Right lobe of liver (tissue), 4 donors: ENCODE data around the gene ZNF124.

Experiments
- POLR2A ChIP-seq: fragments of 450-650 bp; IDR thresholded peaks from one replicate; pipeline ENCODE4 v1.6.1; 2017; ENCODE audit warnings: antibody characterized with exemption, mild to moderate bottlenecking
- TF ChIP-seq, protein P1 (sequence below), 4 donors: fragments of 200-600 bp in 3 of 4; fragments of 450-650 bp in 1 of 4; IDR thresholded peaks; one replicate each; pipeline versions ENCODE4 v1.5.1 to v1.8.0; 2016 to 2022; ENCODE audit warnings: antibody characterized with exemption in 4 of 4, mild to moderate bottlenecking in 2 of 4
- donor health status: DM: no; HTN: no; CAD: no.
- donor health status: DM: no; HTN: no; CAD: no.
- donor health status: DM: no; HTN: yes; CAD: no.

- TF ChIP-seq, protein P1, sequence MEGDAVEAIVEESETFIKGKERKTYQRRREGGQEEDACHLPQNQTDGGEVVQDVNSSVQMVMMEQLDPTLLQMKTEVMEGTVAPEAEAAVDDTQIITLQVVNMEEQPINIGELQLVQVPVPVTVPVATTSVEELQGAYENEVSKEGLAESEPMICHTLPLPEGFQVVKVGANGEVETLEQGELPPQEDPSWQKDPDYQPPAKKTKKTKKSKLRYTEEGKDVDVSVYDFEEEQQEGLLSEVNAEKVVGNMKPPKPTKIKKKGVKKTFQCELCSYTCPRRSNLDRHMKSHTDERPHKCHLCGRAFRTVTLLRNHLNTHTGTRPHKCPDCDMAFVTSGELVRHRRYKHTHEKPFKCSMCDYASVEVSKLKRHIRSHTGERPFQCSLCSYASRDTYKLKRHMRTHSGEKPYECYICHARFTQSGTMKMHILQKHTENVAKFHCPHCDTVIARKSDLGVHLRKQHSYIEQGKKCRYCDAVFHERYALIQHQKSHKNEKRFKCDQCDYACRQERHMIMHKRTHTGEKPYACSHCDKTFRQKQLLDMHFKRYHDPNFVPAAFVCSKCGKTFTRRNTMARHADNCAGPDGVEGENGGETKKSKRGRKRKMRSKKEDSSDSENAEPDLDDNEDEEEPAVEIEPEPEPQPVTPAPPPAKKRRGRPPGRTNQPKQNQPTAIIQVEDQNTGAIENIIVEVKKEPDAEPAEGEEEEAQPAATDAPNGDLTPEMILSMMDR (IDR thresholded peaks at IDR 0.05), result no peak
- no peak for TF ChIP-seq POLR2A
Measured at GRCh38 chr1:247121382-247121781, 50.4 kb downstream of the ZNF124 start.
